OCI-LY1 (cell line): ENCODE measurements around the gene SEMA3D.

Experiments
- CTCF ChIP-seq: fragments of 200-600 bp; sonication (generic), shearing (Covaris generic); IDR thresholded peaks from 2 replicates; pipeline ENCODE4 v1.5.1; 2017; ENCODE audit warnings: mild to moderate bottlenecking, antibody characterized with exemption, low read length, moderate library complexity, mixed read lengths
- EZH2 ChIP-seq: fragments of 200-600 bp; sonication (generic), shearing (Covaris generic); IDR thresholded peaks from 2 replicates; pipeline ENCODE4 v1.8.0; 2017; ENCODE audit warnings: borderline replicate concordance, mixed run types, mild to moderate bottlenecking, antibody characterized with exemption, low read length, moderate library complexity, mixed read lengths

GRCh38 chr7:85011127-85011526 is 175.7 kb downstream of the SEMA3D start:
- no peak for TF ChIP-seq CTCF
- TF ChIP-seq EZH2 = no peak
